Measurements from ENCODE around the gene DGKD.

The DGKD gene

GRCh38 chr2:233440314-233440713, 86.0 kb downstream of the DGKD start:
- no peak overlapping the region for H3K4me3 ChIP-seq (ENCODE audit: low read depth, low read length)

GRCh38 chr2:233440714-233441113, 86.4 kb downstream of the DGKD start:
- no peak overlapping the region for H3K4me3 ChIP-seq (ENCODE audit: low read depth, low read length)

GRCh38 chr2:233441161-233442027, 87.1 kb downstream of the DGKD start:
- H3K4me3 ChIP-seq (ENCODE audit: low read depth, low read length), result no peak overlapping the region

GRCh38 chr2:233442028-233442310, 87.7 kb downstream of the DGKD start:
- no peak overlapping the region for H3K4me3 ChIP-seq (ENCODE audit: low read depth, low read length)

- no peak overlapping the region for H3K4me3 ChIP-seq (ENCODE audit: low read depth, low read length)
Measured at GRCh38 chr2:233443511-233444183, 89.4 kb downstream of the DGKD start.

GRCh38 chr2:233444501-233444900, 90.2 kb downstream of the DGKD start:
- H3K4me3 ChIP-seq (ENCODE audit: low read depth, low read length), result no peak overlapping the region

- no peak overlapping the region for H3K4me3 ChIP-seq (ENCODE audit: low read depth, low read length)
Measured at GRCh38 chr2:233445152-233445830, 91.0 kb downstream of the DGKD start.

GRCh38 chr2:233446121-233446520, 91.8 kb downstream of the DGKD start:
- H3K4me3 ChIP-seq (ENCODE audit: low read depth, low read length), result no peak overlapping the region

- no peak overlapping the region for H3K4me3 ChIP-seq (ENCODE audit: low read depth, low read length)
Measured at GRCh38 chr2:233446606-233447305, 92.5 kb downstream of the DGKD start.

GRCh38 chr2:233447506-233448219, 93.4 kb downstream of the DGKD start:
- H3K4me3 ChIP-seq (ENCODE audit: low read depth, low read length), result no peak overlapping the region

- no peak overlapping the region for H3K4me3 ChIP-seq (ENCODE audit: low read depth, low read length)
Measured at GRCh38 chr2:233448220-233448559, 93.9 kb downstream of the DGKD start.

- H3K4me3 ChIP-seq (ENCODE audit: low read depth, low read length), result no peak overlapping the region
Measured at GRCh38 chr2:233448575-233448974, 94.3 kb downstream of the DGKD start.

- no peak overlapping the region for H3K4me3 ChIP-seq (ENCODE audit: low read depth, low read length)
Measured at GRCh38 chr2:233449081-233449901, 95.0 kb downstream of the DGKD start.

GRCh38 chr2:233449921-233450863, 95.9 kb downstream of the DGKD start:
- no peak overlapping the region for H3K4me3 ChIP-seq (ENCODE audit: low read depth, low read length)

- H3K4me3 ChIP-seq (ENCODE audit: low read depth, low read length), result no peak overlapping the region
Measured at GRCh38 chr2:233450864-233451575, 96.7 kb downstream of the DGKD start.

- H3K4me3 ChIP-seq (ENCODE audit: low read depth, low read length), result no peak overlapping the region
Measured at GRCh38 chr2:233451950-233452349, 97.7 kb downstream of the DGKD start.

GRCh38 chr2:233453111-233453915, 99.0 kb downstream of the DGKD start:
- H3K4me3 ChIP-seq (ENCODE audit: low read depth, low read length), result no peak overlapping the region
